Measurements from ENCODE around the gene GALK2.

DNA sequence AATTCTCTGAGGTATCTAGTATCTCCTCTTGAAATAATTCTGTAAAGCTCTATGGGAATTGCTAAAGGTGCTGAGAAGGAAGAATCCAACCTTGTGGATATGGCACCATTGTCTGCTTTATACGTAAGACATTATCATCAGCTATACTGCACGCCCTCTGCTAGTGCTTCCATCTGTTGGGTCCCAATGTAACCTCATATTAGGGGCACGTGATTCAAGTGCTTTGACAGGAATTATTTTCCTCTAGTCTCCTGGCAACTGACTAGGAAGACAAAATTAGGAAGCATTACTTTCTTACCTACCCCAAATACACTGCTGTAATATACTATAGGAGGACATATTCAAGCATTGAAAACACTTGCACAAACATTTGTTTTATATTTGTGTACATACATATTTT is 38.6 kb upstream of the GALK2 start:
- TF ChIP-seq, protein P1, sequence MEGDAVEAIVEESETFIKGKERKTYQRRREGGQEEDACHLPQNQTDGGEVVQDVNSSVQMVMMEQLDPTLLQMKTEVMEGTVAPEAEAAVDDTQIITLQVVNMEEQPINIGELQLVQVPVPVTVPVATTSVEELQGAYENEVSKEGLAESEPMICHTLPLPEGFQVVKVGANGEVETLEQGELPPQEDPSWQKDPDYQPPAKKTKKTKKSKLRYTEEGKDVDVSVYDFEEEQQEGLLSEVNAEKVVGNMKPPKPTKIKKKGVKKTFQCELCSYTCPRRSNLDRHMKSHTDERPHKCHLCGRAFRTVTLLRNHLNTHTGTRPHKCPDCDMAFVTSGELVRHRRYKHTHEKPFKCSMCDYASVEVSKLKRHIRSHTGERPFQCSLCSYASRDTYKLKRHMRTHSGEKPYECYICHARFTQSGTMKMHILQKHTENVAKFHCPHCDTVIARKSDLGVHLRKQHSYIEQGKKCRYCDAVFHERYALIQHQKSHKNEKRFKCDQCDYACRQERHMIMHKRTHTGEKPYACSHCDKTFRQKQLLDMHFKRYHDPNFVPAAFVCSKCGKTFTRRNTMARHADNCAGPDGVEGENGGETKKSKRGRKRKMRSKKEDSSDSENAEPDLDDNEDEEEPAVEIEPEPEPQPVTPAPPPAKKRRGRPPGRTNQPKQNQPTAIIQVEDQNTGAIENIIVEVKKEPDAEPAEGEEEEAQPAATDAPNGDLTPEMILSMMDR (conservative IDR thresholded peaks at IDR 0.05; ENCODE audit: low read length), result no peak
- TF ChIP-seq EZH2phosphoT487 (IDR thresholded peaks at IDR 0.05; ENCODE audit: borderline replicate concordance), result no peak

Data from Loucy (cell line).